ENCODE results near the gene RDH5.

RDH5 gene, protein sequence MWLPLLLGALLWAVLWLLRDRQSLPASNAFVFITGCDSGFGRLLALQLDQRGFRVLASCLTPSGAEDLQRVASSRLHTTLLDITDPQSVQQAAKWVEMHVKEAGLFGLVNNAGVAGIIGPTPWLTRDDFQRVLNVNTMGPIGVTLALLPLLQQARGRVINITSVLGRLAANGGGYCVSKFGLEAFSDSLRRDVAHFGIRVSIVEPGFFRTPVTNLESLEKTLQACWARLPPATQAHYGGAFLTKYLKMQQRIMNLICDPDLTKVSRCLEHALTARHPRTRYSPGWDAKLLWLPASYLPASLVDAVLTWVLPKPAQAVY

DNA sequence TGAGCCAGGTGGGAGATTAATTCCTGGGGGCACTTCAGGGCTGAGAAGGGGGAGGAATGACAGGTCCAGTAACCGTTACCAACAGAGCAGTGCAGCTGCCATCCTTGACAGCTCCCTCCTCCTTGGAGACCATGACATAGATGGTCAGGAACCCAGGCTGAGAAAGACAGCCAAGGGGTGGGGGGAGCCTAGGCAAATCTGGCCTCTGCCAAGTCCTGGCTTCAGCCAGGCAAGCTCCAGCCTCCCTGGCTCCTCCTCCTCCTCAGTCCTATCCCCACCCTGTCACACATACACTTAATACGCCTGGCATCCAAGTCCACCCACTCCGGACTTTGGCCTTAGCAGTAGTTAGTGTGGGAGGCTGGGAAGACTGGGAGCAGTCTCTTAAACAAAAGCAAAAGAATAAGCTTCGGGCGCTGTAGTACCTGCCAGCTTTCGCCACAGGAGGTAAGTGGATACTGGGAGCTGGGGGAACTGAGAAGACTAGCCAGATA is at the start of gene RDH5:
Gene RDH5, plus strand, starts transcription at position 323 of the 494 bp plus-strand sequence. CDS start 792 bp downstream, outside the sequence.
- H3K4me1 Mint-ChIP-seq = peaks cover 71% of the 10 kb centered on the region
- H3K9me3 Mint-ChIP-seq = no peaks in the 10 kb centered on the region
- TF ChIP-seq CTCF (IDR thresholded peaks at IDR 0.05; ENCODE audit: unreplicated experiment in 3 of 3) = no peak
- peak within 1 kb of the TSS; percentile 51 to 94 (median 74) for H3K4me3 Mint-ChIP-seq
- H3K27me3 Mint-ChIP-seq (ENCODE audit: low read depth) = peaks cover 5% of the 10 kb centered on the region
- H3K27ac Mint-ChIP-seq = peak within 1 kb of the TSS; percentile 91 to 93 (median 92)
- H3K36me3 Mint-ChIP-seq (ENCODE audit: low read depth) = peaks cover 17% of the 10 kb centered on the region

GRCh38 chr12:55671746-55672145 is 48.4 kb upstream of the RDH5 start:
- no peaks in the 10 kb centered on the region for H3K27me3 Mint-ChIP-seq (ENCODE audit: low read depth)
- no peak overlapping the region for H3K27ac Mint-ChIP-seq
- H3K9me3 Mint-ChIP-seq = no peaks in the 10 kb centered on the region
- no peak overlapping the region for H3K4me3 Mint-ChIP-seq
- TF ChIP-seq CTCF (IDR thresholded peaks at IDR 0.05; ENCODE audit: unreplicated experiment in 3 of 3) = no peak
- H3K36me3 Mint-ChIP-seq (ENCODE audit: low read depth) = no peaks in the 10 kb centered on the region
- H3K4me1 Mint-ChIP-seq = no peaks in the 10 kb centered on the region

- H3K36me3 Mint-ChIP-seq (ENCODE audit: low read depth) = no peaks in the 10 kb centered on the region
- H3K27me3 Mint-ChIP-seq (ENCODE audit: low read depth) = no peaks in the 10 kb centered on the region
- TF ChIP-seq CTCF (IDR thresholded peaks at IDR 0.05; ENCODE audit: unreplicated experiment in 3 of 3) = no peak
- no peaks in the 10 kb centered on the region for H3K4me1 Mint-ChIP-seq
- peak overlapping the region in 2 of 3 experiments; percentile 44 to 69 for H3K27ac Mint-ChIP-seq
- no peak overlapping the region for H3K4me3 Mint-ChIP-seq
- H3K9me3 Mint-ChIP-seq = no peaks in the 10 kb centered on the region
Observed at GRCh38 chr12:55673638-55674037, 46.6 kb upstream of the RDH5 start.

DNA sequence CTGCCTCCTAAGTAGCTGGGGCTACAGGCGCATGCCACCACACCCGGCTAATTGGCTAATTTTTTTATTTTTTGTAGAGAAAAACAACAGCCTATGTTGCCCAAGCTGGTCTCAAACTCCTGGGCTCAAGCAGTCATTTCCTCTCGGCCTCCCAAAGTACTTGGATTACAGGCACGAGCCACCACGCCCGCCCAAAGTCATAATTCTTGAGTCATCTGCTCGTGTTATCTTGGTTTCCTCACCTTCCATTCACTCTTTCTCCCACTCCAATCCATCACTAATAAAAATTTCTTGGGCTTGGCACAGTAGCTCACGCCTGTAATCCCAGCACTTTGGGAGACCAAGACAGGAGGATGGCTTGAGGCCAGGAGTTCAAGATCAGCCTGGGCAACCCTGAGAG is 44.5 kb upstream of the RDH5 start:
- Mint-ChIP-seq H3K27me3 (ENCODE audit: low read depth) (no peaks in the 10 kb centered on the region), H3K9me3 (no peaks in the 10 kb centered on the region), H3K36me3 (ENCODE audit: low read depth) (no peaks in the 10 kb centered on the region), H3K27ac (no peak overlapping the region), H3K4me1 (no peaks in the 10 kb centered on the region), H3K4me3 (no peak overlapping the region)
- no peak for TF ChIP-seq CTCF (IDR thresholded peaks at IDR 0.05; ENCODE audit: unreplicated experiment in 3 of 3)

- H3K4me1 Mint-ChIP-seq = peaks cover 10% of the 10 kb centered on the region
- TF ChIP-seq CTCF (IDR thresholded peaks at IDR 0.05; ENCODE audit: unreplicated experiment in 3 of 3) = no peak
- no peak overlapping the region for H3K4me3 Mint-ChIP-seq
- no peak overlapping the region for H3K27ac Mint-ChIP-seq
- H3K9me3 Mint-ChIP-seq = no peaks in the 10 kb centered on the region
- no peaks in the 10 kb centered on the region for H3K27me3 Mint-ChIP-seq (ENCODE audit: low read depth)
- no peaks in the 10 kb centered on the region for H3K36me3 Mint-ChIP-seq (ENCODE audit: low read depth)
Observed at GRCh38 chr12:55676707-55677106, 43.5 kb upstream of the RDH5 start.

GRCh38 chr12:55679691-55680090 is 40.5 kb upstream of the RDH5 start:
- Mint-ChIP-seq H3K27me3 (ENCODE audit: low read depth) (peaks cover 6% of the 10 kb centered on the region), H3K4me1 (peaks cover 23% of the 10 kb centered on the region), H3K4me3 (no peak overlapping the region), H3K27ac (no peak overlapping the region), H3K9me3 (no peaks in the 10 kb centered on the region), H3K36me3 (ENCODE audit: low read depth) (no peaks in the 10 kb centered on the region)
- no peak for TF ChIP-seq CTCF (IDR thresholded peaks at IDR 0.05; ENCODE audit: unreplicated experiment in 3 of 3)

Data from nephron (organoid).